A673 (cell line): Measurements from ENCODE around the gene CHKA. TPM values are rescaled to one million over a fixed set of nuclear protein-coding genes. Genes with fewer than 3 reads are reported as not detected.

Experiments used
- BruUV-seq: library from RNA; stranded (reverse); fragments of 400-500 nt; replicated peaks from 2 replicates; lab custom pipeline; 2021; lab: Mats Ljungman, UMichigan
- CTCF ChIA-PET: fragments of 300-600 bp; sonication (Branson Sonifier 250); formaldehyde crosslinking; loops from one replicate; lab custom pipeline; 2022; ENCODE audit warnings: antibody characterized with exemption; lab: Charles Lee
- POLR2A ChIA-PET: fragments of 300-600 bp; sonication (Branson Sonifier 250); formaldehyde crosslinking; loops from one replicate; lab custom pipeline; 2022; ENCODE audit warnings: antibody characterized with exemption; ENCODE audit not compliant: low non-redundant PET; lab: Charles Lee
- DNase-seq: peaks from one replicate; pipeline ENCODE4 v3.0.0-alpha.2; 2015; ENCODE audit warnings: low spot score
- H3K27ac ChIP-seq: fragments of 200-600 bp; sonication (generic); 2 replicates; pipeline ENCODE4 v1.5.1; 2016; ENCODE audit warnings: mixed run types, low read depth, mild to moderate bottlenecking, mixed read lengths, antibody characterized with exemption, low read length; ENCODE audit not compliant: poor library complexity, severe bottlenecking
- H3K27me3 ChIP-seq: fragments of 200-600 bp; sonication (generic); replicated peaks from 2 replicates; pipeline ENCODE4 v1.6.1; 2017; ENCODE audit warnings: mixed run types, low read depth, mild to moderate bottlenecking, mixed read lengths, antibody characterized with exemption, low read length; ENCODE audit not compliant: insufficient read depth, poor library complexity
- H3K36me3 ChIP-seq: fragments of 200-600 bp; sonication (generic); 2 replicates; pipeline ENCODE4 v1.6.1; 2016; ENCODE audit warnings: mixed run types, mild to moderate bottlenecking, mixed read lengths, antibody characterized with exemption, low read length; ENCODE audit not compliant: insufficient read depth, poor library complexity, severe bottlenecking
- H3K4me1 ChIP-seq: fragments of 200-600 bp; sonication (generic); 2 replicates; pipeline ENCODE4 v1.6.1; 2017; ENCODE audit warnings: mixed run types, mild to moderate bottlenecking, mixed read lengths, antibody characterized with exemption, low read length; ENCODE audit not compliant: insufficient read depth, poor library complexity, severe bottlenecking
- H3K4me3 ChIP-seq: fragments of 200-600 bp; sonication (generic); 2 replicates; pipeline ENCODE4 v1.5.1; 2016; ENCODE audit warnings: low read depth, mixed run types, mild to moderate bottlenecking, mixed read lengths, low read length; ENCODE audit not compliant: poor library complexity, severe bottlenecking
- H3K9me3 ChIP-seq: fragments of 200-600 bp; sonication (generic); 2 replicates; pipeline ENCODE4 v1.6.1; 2016; ENCODE audit warnings: mixed run types, low read depth, mild to moderate bottlenecking, mixed read lengths, antibody characterized with exemption, low read length; ENCODE audit not compliant: poor library complexity, severe bottlenecking
- CTCF ChIP-seq: fragments of 300-800, 200-600 bp; sonication (generic); conservative IDR thresholded peaks from 2 replicates; pipeline ENCODE4 v1.5.1; 2017; ENCODE audit warnings: low read depth, mild to moderate bottlenecking, antibody characterized with exemption, low read length, moderate library complexity, mixed read lengths
- EZH2 ChIP-seq: fragments of 200-600 bp; sonication (generic); IDR thresholded peaks from 2 replicates; pipeline ENCODE4 v1.6.1; 2017; ENCODE audit warnings: borderline replicate concordance, low read depth, mild to moderate bottlenecking, mixed read lengths, antibody characterized with exemption, low read length; ENCODE audit not compliant: poor library complexity, severe bottlenecking
- intact Hi-C: fragments of 100-400 bp; cut with micrococcal nuclease; formaldehyde crosslinking; loops from one replicate; pipeline ENCODE4 v1.10.0; 2022; ENCODE audit not compliant: unreplicated experiment
- total RNA-seq: library from RNA; stranded (reverse); gene quantifications from 2 replicates; pipeline ENCODE4 v1.2.3, GENCODE V29; 2021

The CHKA gene
- total RNA-seq, 1 experiment from 2014 or later = 37.5 TPM

DNA sequence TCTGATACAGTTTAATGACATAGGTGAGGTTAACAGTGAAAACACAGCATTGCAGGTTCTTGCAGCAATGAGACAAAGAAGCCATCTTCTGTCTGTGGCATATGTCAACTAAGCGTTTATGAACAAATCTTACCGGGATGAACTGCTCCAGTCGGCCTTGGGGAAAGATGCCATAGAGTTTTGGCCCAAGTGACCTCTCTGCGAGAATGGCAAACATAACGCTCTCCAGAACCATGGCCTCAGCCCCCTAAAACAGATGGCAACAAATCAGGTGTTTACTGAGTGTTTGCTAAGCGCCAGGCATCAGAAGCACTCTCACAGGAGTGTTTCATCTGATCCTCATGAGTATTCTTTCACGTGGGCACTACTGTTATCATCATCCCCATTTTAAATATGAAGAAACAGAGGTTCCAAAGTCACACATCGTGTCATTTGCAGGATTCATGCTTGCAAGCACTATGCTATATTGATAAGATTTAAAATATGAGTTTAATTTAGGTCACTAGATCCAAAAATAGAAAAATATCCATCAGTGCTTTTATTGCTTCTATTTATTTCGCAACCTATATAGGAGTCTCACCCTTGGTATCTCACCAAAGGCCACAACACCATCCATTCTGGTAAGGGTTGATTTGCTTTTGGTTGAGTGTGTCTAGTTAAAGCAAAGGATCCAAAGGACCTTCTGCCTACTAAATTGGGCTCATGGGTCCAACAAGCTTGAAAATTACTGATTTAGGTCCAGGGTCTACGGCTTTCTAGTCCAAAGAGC is 46.4 kb downstream of the CHKA start:
- ChIA-PET POLR2A (no interaction called here), CTCF (no interaction called here)
- H3K27ac ChIP-seq = no peak overlapping the region
- H3K4me3 ChIP-seq = no peak overlapping the region
- no peaks in the 10 kb centered on the region for H3K27me3 ChIP-seq
- no peaks in the 10 kb centered on the region for H3K9me3 ChIP-seq
- no peak for TF ChIP-seq EZH2
- TF ChIP-seq CTCF = no peak
- no peak for DNase-seq
- no TSS peak for BruUV-seq
- no peaks in the 10 kb centered on the region for H3K4me1 ChIP-seq
- peaks cover 6% of the 10 kb centered on the region for H3K36me3 ChIP-seq
- intact Hi-C loops = no loop called here

DNA sequence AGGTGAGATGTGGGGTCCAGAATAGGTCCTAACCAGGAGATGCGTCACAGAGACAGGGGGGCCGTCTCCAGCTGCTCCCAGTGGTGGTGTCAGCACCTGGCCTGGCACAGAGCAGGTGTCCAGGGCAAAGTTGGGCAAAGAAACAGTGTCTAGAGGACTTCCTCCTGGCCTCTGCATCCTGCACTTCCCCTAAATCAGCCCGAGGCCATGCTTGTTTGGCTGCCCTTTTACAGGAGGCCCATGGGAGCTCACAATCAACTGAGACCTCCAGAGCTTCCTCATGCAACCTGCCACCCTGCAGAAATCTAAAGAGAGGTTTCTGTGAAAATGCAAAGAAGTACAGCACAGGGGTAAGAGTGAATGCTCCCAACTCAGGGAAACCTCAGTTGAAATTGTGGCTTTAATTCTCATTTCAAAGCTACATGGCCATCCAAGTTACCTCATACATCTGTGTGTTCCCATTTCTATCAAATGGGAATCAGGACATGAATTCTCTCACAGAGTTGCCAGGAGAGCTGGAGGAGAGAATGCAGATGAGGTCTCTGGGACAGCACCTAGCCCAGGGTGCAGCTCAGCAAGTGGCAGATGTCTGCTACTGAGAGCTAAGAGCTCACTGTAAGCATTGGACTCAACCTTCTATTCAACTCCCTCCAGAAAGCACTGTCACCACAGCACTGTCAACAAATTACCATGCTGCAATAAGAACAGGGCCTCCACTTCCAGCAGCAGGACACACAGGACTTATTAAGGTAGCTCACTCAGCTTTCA is 49.7 kb downstream of the CHKA start:
- H3K4me3 ChIP-seq = no peak overlapping the region
- POLR2A ChIA-PET = no interaction called here
- H3K4me1 ChIP-seq = no peaks in the 10 kb centered on the region
- intact Hi-C loops = no loop called here
- H3K27ac ChIP-seq = no peak overlapping the region
- no peak for DNase-seq
- H3K9me3 ChIP-seq = no peaks in the 10 kb centered on the region
- TF ChIP-seq CTCF (no peak), EZH2 (no peak)
- CTCF ChIA-PET = no interaction called here
- peaks cover 21% of the 10 kb centered on the region for H3K36me3 ChIP-seq
- no TSS peak for BruUV-seq
- no peaks in the 10 kb centered on the region for H3K27me3 ChIP-seq

DNA sequence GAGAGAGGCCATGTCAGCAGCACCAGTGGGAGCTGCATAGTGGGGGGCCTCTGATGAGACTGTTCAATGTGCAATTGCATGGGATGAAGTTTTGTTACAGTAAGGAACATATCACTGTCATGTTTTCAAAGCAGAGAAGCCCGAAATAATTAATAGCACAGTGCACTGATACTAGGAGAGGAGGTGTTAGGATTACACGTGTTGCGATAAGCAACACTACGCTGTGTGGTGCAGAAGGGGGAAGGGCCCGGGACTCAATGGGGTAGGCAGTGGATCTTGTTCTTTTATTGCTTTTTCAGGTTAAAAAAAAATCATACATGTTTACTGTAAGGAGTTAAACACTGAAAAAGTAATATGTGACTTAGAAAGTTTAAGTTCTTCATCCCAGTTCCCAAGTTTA is 53.2 kb downstream of the CHKA start:
- Histone ChIP-seq H3K4me3 (no peak overlapping the region), H3K27me3 (no peaks in the 10 kb centered on the region), H3K36me3 (peaks cover 39% of the 10 kb centered on the region), H3K27ac (no peak overlapping the region), H3K4me1 (no peaks in the 10 kb centered on the region), H3K9me3 (no peaks in the 10 kb centered on the region)
- DNase-seq = no peak
- CTCF ChIA-PET = no interaction called here
- POLR2A ChIA-PET = no interaction called here
- BruUV-seq = no TSS peak
- intact Hi-C loops = no loop called here
- no peak for TF ChIP-seq EZH2
- no peak for TF ChIP-seq CTCF
